Lower leg skin (tissue), 4 donors: ENCODE results near the gene COL13A1. TPM values are rescaled to one million over a fixed set of nuclear protein-coding genes. Genes with fewer than 3 reads are reported as not detected.

Experiments
- DNase-seq, 2 donors: peaks; one replicate each; pipeline ENCODE4 v3.0.0-alpha.2; 2019; ENCODE audit warnings: low spot score in 2 of 2
- H3K4me3 ChIP-seq: fragments of 200-600 bp; sonication (generic); 2 replicates; pipeline ENCODE4 v1.5.1; 2017; ENCODE audit warnings: mild to moderate bottlenecking, low read depth; ENCODE audit not compliant: poor library complexity, severe bottlenecking
- CTCF ChIP-seq, 3 donors: fragments of 450-650 bp; IDR thresholded peaks; one replicate each; pipeline ENCODE4 v1.5.1; 2016; ENCODE audit warnings: antibody characterized with exemption in 3 of 3, mild to moderate bottlenecking in 3 of 3, moderate library complexity in 2 of 3
- POLR2A ChIP-seq, 2 donors: fragments of 450-650 bp; IDR thresholded peaks; one replicate each; pipeline ENCODE4 v1.6.1; 2016 to 2017; ENCODE audit warnings: antibody characterized with exemption in 2 of 2, mild to moderate bottlenecking in 1 of 2, moderate library complexity in 1 of 2
- WGBS, 2 donors: methylation state at CpG; one replicate each; pipeline ENCODE4 v1.1.5; 2018; 5-methylcytosine and 5-hydroxymethylcytosine counted together
- intact Hi-C: fragments of 100-400 bp; cut with DNase I; formaldehyde crosslinking; loops from one replicate; pipeline ENCODE4 v1.15.0; 2023; ENCODE audit warnings: low total_unique reads
- total RNA-seq, 4 donors: library from RNA; depleted of rRNA; stranded (reverse); fragments of >200 nt; gene quantifications; one replicate each; pipeline ENCODE4 v1.1.0, GENCODE V29; 2016

Gene COL13A1
- total RNA-seq, 4 donors from 2014 or later = 0.93 to 2.3 (median 1.3) TPM

- intact Hi-C loops = loop anchor here (10.0 kb wide), 2 partner anchors 110 to 270 kb away; partner anchors contain the start of gene COL13A1
- TF ChIP-seq CTCF (IDR thresholded peaks at IDR 0.05) (peak in 1 of 3 donors; percentile 96), POLR2A (IDR thresholded peaks at IDR 0.05) (no peak)
- 18 to 22% methylated on average over 13 of the region's 13 CpGs for WGBS, 2 donors
- H3K4me3 ChIP-seq = no peak overlapping the region
- peak; percentile 56 to 95 for DNase-seq
Observed at GRCh38 chr10:69914398-69915214, 112.9 kb downstream of the COL13A1 start.

- intact Hi-C loops = loop anchor here (10.0 kb wide), 2 partner anchors 110 to 270 kb away; partner anchors contain the start of gene COL13A1
- TF ChIP-seq CTCF (IDR thresholded peaks at IDR 0.05) = no peak
- TF ChIP-seq POLR2A (IDR thresholded peaks at IDR 0.05) = no peak
- WGBS, 2 donors = 92 to 95% methylated on average over 3 of the region's 3 CpGs
- DNase-seq = no peak
- H3K4me3 ChIP-seq = no peak overlapping the region
Observed at GRCh38 chr10:69915215-69915560, 113.5 kb downstream of the COL13A1 start.

GRCh38 chr10:69916118-69916517 lies 114.4 kb downstream of the COL13A1 start:
- intact Hi-C loops = loop anchor here (10.0 kb wide), 2 partner anchors 111 to 271 kb away; partner anchors contain the start of gene COL13A1
- no peak overlapping the region for H3K4me3 ChIP-seq
- WGBS, 2 donors = 65 to 71% methylated on average over 6 of the region's 6 CpGs
- TF ChIP-seq POLR2A (IDR thresholded peaks at IDR 0.05) = no peak
- TF ChIP-seq CTCF (IDR thresholded peaks at IDR 0.05) = no peak
- DNase-seq = no peak

- DNase-seq = no peak
- H3K4me3 ChIP-seq = no peak overlapping the region
- TF ChIP-seq CTCF (IDR thresholded peaks at IDR 0.05) (no peak), POLR2A (IDR thresholded peaks at IDR 0.05) (no peak)
- 59 to 70% methylated on average over 9 to 12 of the region's 12 CpGs for WGBS, 2 donors
- intact Hi-C loops = loop anchor here (10.0 kb wide), 2 partner anchors 113 to 273 kb away; partner anchors contain the start of gene COL13A1
Observed at GRCh38 chr10:69918036-69918435, 116.3 kb downstream of the COL13A1 start.

- DNase-seq = no peak
- TF ChIP-seq POLR2A (IDR thresholded peaks at IDR 0.05) (no peak), CTCF (IDR thresholded peaks at IDR 0.05) (no peak)
- 0 to 18% methylated on average over 1 of the region's 1 CpG for WGBS, 2 donors
- intact Hi-C loops = loop anchor here (10.0 kb wide), 2 partner anchors 114 to 274 kb away; partner anchors contain the start of gene COL13A1
- no peak overlapping the region for H3K4me3 ChIP-seq
Observed at GRCh38 chr10:69919250-69919649, 117.5 kb downstream of the COL13A1 start.
